PC-3 (cell line): ENCODE data around the gene DPM1. TPM values are rescaled to one million over a fixed set of nuclear protein-coding genes. Genes with fewer than 3 reads are reported as not detected.

Source experiments
- ATAC-seq: fragments of 200-7000 bp; cut with Tn5 transposase; 2 replicates; pipeline ENCODE4 v1.9.1; 2020; ENCODE audit warnings: mild to moderate bottlenecking, moderate library complexity
- BruUV-seq: library from RNA; stranded (reverse); fragments of 400-500 nt; replicated peaks from 2 replicates; lab custom pipeline; 2021; lab: Mats Ljungman, UMichigan
- CTCF ChIA-PET: fragments of 300-600 bp; sonication (Branson Sonifier 250); formaldehyde crosslinking; loops from one replicate; lab custom pipeline; 2022; ENCODE audit warnings: antibody characterized with exemption; lab: Charles Lee
- POLR2A ChIA-PET: fragments of 300-600 bp; sonication (Branson Sonifier 250); formaldehyde crosslinking; loops from one replicate; lab custom pipeline; 2022; ENCODE audit warnings: antibody characterized with exemption; ENCODE audit not compliant: unreplicated experiment; lab: Charles Lee
- DNase-seq: peaks from one replicate; pipeline ENCODE4 v3.0.0-alpha.2; 2015
- H2AFZ ChIP-seq: fragments of 300-600 bp; sonication (generic); 2 replicates; pipeline ENCODE4 v1.6.0; 2016; ENCODE audit warnings: antibody characterized with exemption, low read length
- H3F3A ChIP-seq: fragments of 300-600 bp; sonication (generic); one replicate; pipeline ENCODE4 v1.6.0; 2017; ENCODE audit warnings: antibody characterized with exemption, low read length, control low read depth, mild to moderate bottlenecking; ENCODE audit not compliant: unreplicated experiment
- H3K27ac ChIP-seq: fragments of 300-600 bp; sonication (generic); 2 replicates; pipeline ENCODE4 v1.5.1; 2016; ENCODE audit warnings: mild to moderate bottlenecking, low read length
- H3K27me3 ChIP-seq: fragments of 300-600 bp; sonication (generic); 2 replicates; pipeline ENCODE4 v1.6.1; 2016; ENCODE audit warnings: low read length, mixed read lengths
- H3K36me3 ChIP-seq: fragments of 300-600 bp; sonication (generic); 2 replicates; pipeline ENCODE4 v1.6.1; 2016; ENCODE audit warnings: low read depth, mixed run types, low read length, mixed read lengths
- H3K4me1 ChIP-seq: fragments of 300-600 bp; sonication (generic); 2 replicates; pipeline ENCODE4 v1.5.1; 2016; ENCODE audit warnings: low read length; ENCODE audit not compliant: insufficient read depth
- H3K4me2 ChIP-seq: fragments of 300-600 bp; sonication (generic); 2 replicates; pipeline ENCODE4 v1.6.0; 2016; ENCODE audit warnings: low read length
- H3K4me3 ChIP-seq: fragments of 300-600 bp; sonication (generic); 2 replicates; pipeline ENCODE4 v1.5.1; 2016; ENCODE audit warnings: mild to moderate bottlenecking, low read length, mixed read lengths
- H3K79me2 ChIP-seq: fragments of 300-600 bp; sonication (generic); 2 replicates; pipeline ENCODE4 v1.6.1; 2017; ENCODE audit warnings: low read length, mixed read lengths
- H3K9ac ChIP-seq: fragments of 300-600 bp; sonication (generic); 2 replicates; pipeline ENCODE4 v1.6.0; 2016; ENCODE audit warnings: mild to moderate bottlenecking, low read length
- H3K9me2 ChIP-seq: fragments of 300-600 bp; sonication (generic); replicated peaks from 2 replicates; pipeline ENCODE4 v1.6.1; 2016; ENCODE audit warnings: mixed run types, low read length, mixed read lengths
- H3K9me3 ChIP-seq: fragments of 300-600 bp; sonication (generic); 2 replicates; pipeline ENCODE4 v1.6.1; 2016; ENCODE audit warnings: low read length, mixed read lengths
- H4K20me1 ChIP-seq: fragments of 300-600 bp; sonication (generic); 2 replicates; pipeline ENCODE4 v1.6.1; 2016; ENCODE audit warnings: low read length, mixed read lengths
- EZH2 ChIP-seq: fragments of 300-600 bp; sonication (generic); IDR thresholded peaks from one replicate; pipeline ENCODE4 v1.6.1; 2017; ENCODE audit warnings: antibody characterized with exemption, mild to moderate bottlenecking, low read length; ENCODE audit not compliant: unreplicated experiment
- EZH2phosphoT487 ChIP-seq: fragments of 300-600 bp; sonication (generic); IDR thresholded peaks from 2 replicates; pipeline ENCODE4 v1.6.1; 2018; ENCODE audit warnings: mild to moderate bottlenecking, antibody characterized with exemption, low read length, borderline replicate concordance
- intact Hi-C: fragments of 100-400 bp; cut with micrococcal nuclease; formaldehyde crosslinking; loops from 2 replicates; pipeline ENCODE4 v1.9.0; 2023
- total RNA-seq: library from RNA; depleted of rRNA; stranded (reverse); fragments of >200 nt; gene quantifications from 2 replicates; pipeline ENCODE4 v1.2.3, GENCODE V29; 2014
- TF ChIP-seq, protein P1 (sequence below): fragments of 300-600 bp; sonication (generic); conservative IDR thresholded peaks from 2 replicates; pipeline ENCODE4 v1.5.1; 2017; ENCODE audit warnings: antibody characterized with exemption, low read depth, mild to moderate bottlenecking, low read length

Gene DPM1
- total RNA-seq, 1 experiment from 2014 or later: 87.0 TPM

DNA sequence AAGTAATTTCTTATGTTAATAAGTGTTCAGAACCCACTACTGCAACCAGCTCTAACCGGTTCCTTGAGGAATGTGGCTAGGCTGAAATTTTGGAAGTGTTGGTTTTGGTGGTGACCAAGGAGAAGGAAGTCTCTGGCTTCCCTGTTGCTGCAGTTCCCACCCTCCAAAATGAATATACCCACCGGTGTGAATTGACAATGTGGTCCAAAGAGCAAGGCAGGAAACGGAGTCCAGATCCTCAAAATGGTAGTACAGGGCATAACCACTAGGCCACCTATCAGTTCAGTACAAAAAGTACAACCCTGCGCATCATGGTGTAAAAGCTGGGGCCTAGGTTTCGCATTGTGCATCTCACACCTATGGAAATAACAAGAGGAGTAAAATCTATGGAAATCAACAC is 29.9 kb downstream of the DPM1 start:
- Histone ChIP-seq H3F3A (peaks cover 15% of the 10 kb centered on the region), H2AFZ (no peak overlapping the region), H3K4me1 (peaks cover 31% of the 10 kb centered on the region), H3K9ac (no peak overlapping the region), H3K79me2 (peaks cover 71% of the 10 kb centered on the region), H3K4me3 (peak overlapping the region; percentile 92), H3K27me3 (no peaks in the 10 kb centered on the region), H3K27ac (no peak overlapping the region), H3K4me2 (peak overlapping the region; percentile 90), H4K20me1 (peaks cover 48% of the 10 kb centered on the region), H3K9me2 (no peaks in the 10 kb centered on the region), H3K36me3 (peaks cover 49% of the 10 kb centered on the region), H3K9me3 (no peaks in the 10 kb centered on the region)
- no TSS peak for BruUV-seq
- CTCF ChIA-PET: no interaction called here
- intact Hi-C loops: loop anchor here (5.0 kb wide), 1 partner anchor 36 kb away; no protein-coding TSS in a partner anchor
- POLR2A ChIA-PET: no interaction called here
- no peak for ATAC-seq
- TF ChIP-seq EZH2phosphoT487 (no peak), EZH2 (no peak)
- TF ChIP-seq, protein P1, sequence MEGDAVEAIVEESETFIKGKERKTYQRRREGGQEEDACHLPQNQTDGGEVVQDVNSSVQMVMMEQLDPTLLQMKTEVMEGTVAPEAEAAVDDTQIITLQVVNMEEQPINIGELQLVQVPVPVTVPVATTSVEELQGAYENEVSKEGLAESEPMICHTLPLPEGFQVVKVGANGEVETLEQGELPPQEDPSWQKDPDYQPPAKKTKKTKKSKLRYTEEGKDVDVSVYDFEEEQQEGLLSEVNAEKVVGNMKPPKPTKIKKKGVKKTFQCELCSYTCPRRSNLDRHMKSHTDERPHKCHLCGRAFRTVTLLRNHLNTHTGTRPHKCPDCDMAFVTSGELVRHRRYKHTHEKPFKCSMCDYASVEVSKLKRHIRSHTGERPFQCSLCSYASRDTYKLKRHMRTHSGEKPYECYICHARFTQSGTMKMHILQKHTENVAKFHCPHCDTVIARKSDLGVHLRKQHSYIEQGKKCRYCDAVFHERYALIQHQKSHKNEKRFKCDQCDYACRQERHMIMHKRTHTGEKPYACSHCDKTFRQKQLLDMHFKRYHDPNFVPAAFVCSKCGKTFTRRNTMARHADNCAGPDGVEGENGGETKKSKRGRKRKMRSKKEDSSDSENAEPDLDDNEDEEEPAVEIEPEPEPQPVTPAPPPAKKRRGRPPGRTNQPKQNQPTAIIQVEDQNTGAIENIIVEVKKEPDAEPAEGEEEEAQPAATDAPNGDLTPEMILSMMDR: no peak
- no peak for DNase-seq

DNA sequence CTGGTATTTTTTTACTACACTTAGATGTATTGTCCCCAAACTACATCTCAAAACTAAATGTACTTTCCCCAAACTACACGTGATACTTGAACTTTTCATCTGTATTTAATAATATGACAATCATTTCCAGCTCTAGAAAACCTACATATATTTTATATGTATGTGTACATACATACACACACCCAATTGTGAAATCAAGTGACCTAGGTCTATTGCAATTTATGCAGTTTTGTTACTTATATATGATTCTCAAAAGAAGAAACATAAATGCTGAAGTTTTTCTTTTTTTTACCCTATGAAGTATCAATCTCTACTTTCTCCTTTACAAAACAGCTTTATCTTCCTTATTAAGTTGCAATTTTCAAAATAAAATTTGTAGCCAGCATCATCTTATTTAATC is 31.8 kb downstream of the DPM1 start:
- intact Hi-C loops: loop anchor here (5.0 kb wide), 1 partner anchor 34 kb away; no protein-coding TSS in a partner anchor
- H3K4me3 ChIP-seq: no peak overlapping the region
- H3F3A ChIP-seq: no peaks in the 10 kb centered on the region
- TF ChIP-seq EZH2phosphoT487: no peak
- TF ChIP-seq, protein P1: no peak
- TF ChIP-seq EZH2: no peak
- DNase-seq (no peak), ATAC-seq (no peak)
- no peak overlapping the region for H3K27ac ChIP-seq
- peaks cover 56% of the 10 kb centered on the region for H3K36me3 ChIP-seq
- no peaks in the 10 kb centered on the region for H3K9me2 ChIP-seq
- BruUV-seq: no TSS peak
- ChIA-PET CTCF (no interaction called here), POLR2A (no interaction called here)
- no peak overlapping the region for H2AFZ ChIP-seq
- H3K9me3 ChIP-seq: no peaks in the 10 kb centered on the region
- no peaks in the 10 kb centered on the region for H3K27me3 ChIP-seq
- H3K4me2 ChIP-seq: no peak overlapping the region
- peaks cover 25% of the 10 kb centered on the region for H3K4me1 ChIP-seq
- no peak overlapping the region for H3K9ac ChIP-seq
- peaks cover 91% of the 10 kb centered on the region for H3K79me2 ChIP-seq
- peaks cover 60% of the 10 kb centered on the region for H4K20me1 ChIP-seq

DNA sequence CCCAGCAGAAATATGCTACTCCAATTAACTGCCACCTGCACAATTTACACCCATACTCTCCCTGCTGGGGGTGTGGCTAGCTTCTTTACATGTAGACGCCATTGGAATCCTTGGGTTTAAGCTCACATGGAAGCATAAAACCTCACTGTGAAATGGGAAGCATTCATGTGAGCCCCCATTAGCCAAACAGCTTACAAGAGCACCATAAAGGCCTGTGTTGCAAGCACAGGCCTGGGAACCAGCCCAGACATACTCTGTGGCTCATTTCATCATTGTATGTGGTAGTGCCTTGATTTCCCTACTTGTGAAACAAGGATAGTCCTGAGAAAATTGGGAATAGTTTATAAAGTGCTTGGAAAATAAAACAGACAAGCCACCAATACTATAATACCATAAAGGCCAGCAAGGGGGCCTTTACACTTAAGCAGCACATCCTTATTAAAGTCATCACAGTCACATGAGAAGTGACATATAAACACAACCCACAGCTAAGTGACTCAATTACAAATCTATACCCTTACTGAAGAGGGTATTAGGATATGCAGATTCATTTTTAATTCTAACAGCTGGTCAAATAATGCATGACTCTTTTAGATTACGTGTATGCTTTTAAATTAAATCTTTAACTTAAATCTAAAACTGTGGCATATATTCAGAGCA is 33.9 kb downstream of the DPM1 start:
- Histone ChIP-seq H3K4me1 (peaks cover 21% of the 10 kb centered on the region), H3K36me3 (peaks cover 56% of the 10 kb centered on the region), H4K20me1 (peaks cover 76% of the 10 kb centered on the region), H3K27ac (no peak overlapping the region), H2AFZ (no peak overlapping the region), H3K79me2 (peaks cover 100% of the 10 kb centered on the region), H3F3A (no peaks in the 10 kb centered on the region), H3K4me3 (no peak overlapping the region), H3K9me2 (no peaks in the 10 kb centered on the region), H3K9ac (no peak overlapping the region), H3K9me3 (no peaks in the 10 kb centered on the region), H3K27me3 (no peaks in the 10 kb centered on the region), H3K4me2 (no peak overlapping the region)
- no peak for DNase-seq
- intact Hi-C loops: no loop called here
- POLR2A ChIA-PET: interaction anchor here (0.8 kb wide), 1 partner anchor 134 kb away, joined by 4 read pairs; no protein-coding TSS in a partner anchor
- TF ChIP-seq EZH2 (no peak), EZH2phosphoT487 (no peak)
- TF ChIP-seq, protein P1: no peak
- CTCF ChIA-PET: interaction anchor here (0.5 kb wide), 1 partner anchor 131 kb away, joined by 9 read pairs; no protein-coding TSS in a partner anchor
- no peak for ATAC-seq
- BruUV-seq: no TSS peak
